Activated CD4-positive, alpha-beta T cell treated with anti-CD3 and anti-CD28 coated beads, Interleukin-2, amount 50 U/mL, for 1 hour (primary cell): ENCODE measurements around the gene TAGLN3.

Source experiments
- DNase-seq: peaks from one replicate; pipeline ENCODE4 v3.0.0-alpha.2; 2020

TAGLN3 gene

GRCh38 chr3:111978583-111979433, 19.9 kb upstream of the TAGLN3 start, which contains the start of gene ABHD10:
TSS of gene ABHD10 (plus strand) at chr3:111979026. CDS start at chr3:111979062, 36 bp downstream.
- peak; percentile 98 for DNase-seq

- DNase-seq, result no peak
Observed at GRCh38 chr3:111979434-111980038, 19.2 kb upstream of the TAGLN3 start.

- no peak for DNase-seq
Observed at GRCh38 chr3:111980716-111981456, 17.8 kb upstream of the TAGLN3 start.

GRCh38 chr3:111981457-111981763, 17.3 kb upstream of the TAGLN3 start:
- DNase-seq, result no peak

GRCh38 chr3:111984636-111985298, 14.0 kb upstream of the TAGLN3 start:
- DNase-seq, result no peak

GRCh38 chr3:111986800-111987199, 11.9 kb upstream of the TAGLN3 start:
- DNase-seq, result no peak

- no peak for DNase-seq
Observed at GRCh38 chr3:111989061-111989678, 9.6 kb upstream of the TAGLN3 start.

- no peak for DNase-seq
Observed at GRCh38 chr3:111993038-111993437, 5.7 kb upstream of the TAGLN3 start.

GRCh38 chr3:111999484-112000324, 982 bp downstream of the TAGLN3 start:
- no peak for DNase-seq

- no peak for DNase-seq
Observed at GRCh38 chr3:112000367-112000771, 1.6 kb downstream of the TAGLN3 start.

- no peak for DNase-seq
Observed at GRCh38 chr3:112000966-112001365, 2.2 kb downstream of the TAGLN3 start.

GRCh38 chr3:112001526-112001925, 2.8 kb downstream of the TAGLN3 start:
- DNase-seq, result no peak

- DNase-seq, result no peak
Observed at GRCh38 chr3:112002096-112002971, 3.6 kb downstream of the TAGLN3 start.

GRCh38 chr3:112003321-112004080, 4.8 kb downstream of the TAGLN3 start:
- no peak for DNase-seq

GRCh38 chr3:112004187-112004586, 5.5 kb downstream of the TAGLN3 start:
- DNase-seq, result no peak

- DNase-seq, result no peak
Observed at GRCh38 chr3:112004669-112005068, 5.9 kb downstream of the TAGLN3 start.

GRCh38 chr3:112005091-112005672, 6.5 kb downstream of the TAGLN3 start:
- DNase-seq, result no peak

- DNase-seq, result no peak
Observed at GRCh38 chr3:112007633-112008032, 8.9 kb downstream of the TAGLN3 start.

- DNase-seq, result no peak
Observed at GRCh38 chr3:112009670-112010069, 10.9 kb downstream of the TAGLN3 start.

- no peak for DNase-seq
Observed at GRCh38 chr3:112010636-112011035, 11.9 kb downstream of the TAGLN3 start.
